Common myeloid progenitor, CD34-positive (primary cell): ENCODE data around the gene MRPL10.

Source experiments
- CTCF ChIA-PET: fragments of 350-600 bp; sonication (Branson Sonifier 250); formaldehyde crosslinking; loops from one replicate; lab custom pipeline; 2021; ENCODE audit warnings: antibody characterized with exemption; lab: Charles Lee
- POLR2A ChIA-PET: fragments of 350-600 bp; sonication (Branson Sonifier 250); formaldehyde crosslinking; loops from one replicate; lab custom pipeline; 2021; ENCODE audit warnings: antibody characterized with exemption; lab: Charles Lee
- DNase-seq, 3 donors: peaks; one replicate each; pipeline versions ENCODE4 v3.0.0 to v3.0.0-alpha.2; 2013
- H3K27ac ChIP-seq, 2 experiments: 1 replicate in 1 of 2; 2 replicates in 1 of 2; pipeline ENCODE4 v1.7.0; 2013; ENCODE audit warnings: inconsistent platforms in 2 of 2, low read length in 2 of 2, mild to moderate bottlenecking in 2 of 2, low read depth in 1 of 2, moderate library complexity in 1 of 2; ENCODE audit not compliant: severe bottlenecking in 2 of 2, insufficient read depth in 1 of 2, poor library complexity in 1 of 2
- H3K27me3 ChIP-seq, 5 experiments: replicated peaks in 2 of 5; 1 replicate in 3 of 5; 2 replicates in 2 of 5; pipeline versions ENCODE4 v1.6.1 to v1.7.0; 2013; ENCODE audit warnings: low read length in 4 of 5, mild to moderate bottlenecking in 2 of 5, moderate library complexity in 2 of 5, inconsistent platforms in 1 of 5; ENCODE audit not compliant: insufficient read depth in 5 of 5, control insufficient read depth in 4 of 5
- H3K36me3 ChIP-seq, 4 experiments: 1 replicate in 2 of 4; 2 replicates in 2 of 4; pipeline versions ENCODE4 v1.6.1 to v1.7.0; 2013; ENCODE audit warnings: low read length in 3 of 4, control low read depth in 1 of 4, mild to moderate bottlenecking in 1 of 4; ENCODE audit not compliant: control insufficient read depth in 4 of 4, insufficient read depth in 4 of 4
- H3K4me1 ChIP-seq, 4 experiments: 1 replicate in 3 of 4; 2 replicates in 1 of 4; pipeline versions ENCODE4 v1.6.1 to v1.7.1; 2013; ENCODE audit warnings: low read length in 3 of 4, mild to moderate bottlenecking in 3 of 4, control low read depth in 1 of 4, inconsistent platforms in 1 of 4, moderate library complexity in 1 of 4; ENCODE audit not compliant: control insufficient read depth in 4 of 4, insufficient read depth in 4 of 4; ENCODE audit errors: control extremely low read depth in 1 of 4
- H3K4me3 ChIP-seq, 7 experiments: 1 replicate in 4 of 7; 2 replicates in 3 of 7; pipeline versions ENCODE4 v1.5.1 to v1.7.0; 2013; ENCODE audit warnings: mild to moderate bottlenecking in 7 of 7, low read length in 6 of 7, moderate library complexity in 6 of 7, inconsistent platforms in 2 of 7, low read depth in 2 of 7, control low read depth in 1 of 7; ENCODE audit not compliant: insufficient read depth in 4 of 7, control insufficient read depth in 1 of 7; ENCODE audit errors: extremely low read depth in 1 of 7
- H3K9me3 ChIP-seq, 5 experiments: 1 replicate in 4 of 5; 2 replicates in 1 of 5; pipeline versions ENCODE4 v1.6.1 to v1.7.1; 2013; ENCODE audit warnings: low read length in 4 of 5, mild to moderate bottlenecking in 2 of 5, inconsistent platforms in 1 of 5, low read depth in 1 of 5, moderate library complexity in 1 of 5; ENCODE audit not compliant: control insufficient read depth in 4 of 5, insufficient read depth in 2 of 5; ENCODE audit errors: control extremely low read depth in 1 of 5
- WGBS: methylation state at CpG from one replicate; pipeline ENCODE4 v1.1.5; 2013; ENCODE audit not compliant: insufficient coverage; 5-methylcytosine and 5-hydroxymethylcytosine counted together

MRPL10 gene

GRCh38 chr17:47840001-47840741, 8.8 kb upstream of the MRPL10 start:
- 44% methylated on average over 9 of the region's 17 CpGs for WGBS
- H3K27me3 ChIP-seq: peaks cover 0 to 8% (median 2%) of the 10 kb centered on the region in 5 experiments
- ChIA-PET CTCF (interaction anchor here (0.7 to 22.9 kb wide), 11 partner anchors 8 to 177 kb away, joined by 3 to 575 read pairs (median 4); partner anchors contain the start of genes LRRC46, MRPL10, OSBPL7 and SP2), POLR2A (interaction anchor here (1.0 to 1.2 kb wide), 2 partner anchors 9 to 55 kb away, joined by 4 to 9 read pairs; partner anchors contain the start of genes LRRC46, MRPL10 and SP2)
- H3K9me3 ChIP-seq: no peaks in the 10 kb centered on the region
- H3K4me1 ChIP-seq: peaks cover 0 to 32% (median 21%) of the 10 kb centered on the region in 4 experiments
- peaks cover 0 to 38% (median 25%) of the 10 kb centered on the region in 4 experiments for H3K36me3 ChIP-seq
- H3K27ac ChIP-seq: peak overlapping the region in 1 of 2 experiments; percentile 75
- H3K4me3 ChIP-seq: peak overlapping the region; percentile 77 to 98 (median 91)
- DNase-seq: no peak

DNA sequence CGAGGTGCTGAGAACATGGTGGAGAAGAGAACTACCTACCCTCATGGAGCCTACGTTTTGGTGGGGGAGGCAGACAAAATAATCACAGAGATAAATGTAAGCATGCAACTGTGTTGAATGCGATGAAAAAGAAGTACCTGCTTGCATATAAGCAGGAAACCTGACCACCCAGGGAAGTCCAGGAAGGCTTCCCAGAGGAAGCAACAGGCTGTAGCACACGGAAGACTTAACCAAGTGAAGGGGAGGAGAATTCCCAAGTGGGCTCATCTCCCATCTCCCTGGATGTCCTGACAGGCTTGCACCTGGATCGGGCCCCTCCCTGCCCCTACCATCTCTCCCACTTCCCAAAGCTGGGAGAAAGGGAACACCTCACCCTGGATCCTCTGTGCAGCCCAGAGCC, 7.7 kb upstream of the MRPL10 start:
- 88% methylated on average over 3 of the region's 5 CpGs for WGBS
- peaks cover 0 to under 1% (median 0%) of the 10 kb centered on the region in 5 experiments for H3K27me3 ChIP-seq
- H3K36me3 ChIP-seq: peaks cover 0 to 38% (median 25%) of the 10 kb centered on the region in 4 experiments
- POLR2A ChIA-PET: no interaction called here
- H3K9me3 ChIP-seq: no peaks in the 10 kb centered on the region
- H3K4me1 ChIP-seq: peaks cover 5 to 40% (median 32%) of the 10 kb centered on the region in 4 experiments
- no peak overlapping the region for H3K27ac ChIP-seq
- DNase-seq: no peak
- H3K4me3 ChIP-seq: no peak overlapping the region
- CTCF ChIA-PET: interaction anchor here (1.4 to 22.9 kb wide), 3 partner anchors 9 to 49 kb away, joined by 4 to 575 read pairs (median 13); partner anchors contain the start of genes SP2 and SP6

DNA sequence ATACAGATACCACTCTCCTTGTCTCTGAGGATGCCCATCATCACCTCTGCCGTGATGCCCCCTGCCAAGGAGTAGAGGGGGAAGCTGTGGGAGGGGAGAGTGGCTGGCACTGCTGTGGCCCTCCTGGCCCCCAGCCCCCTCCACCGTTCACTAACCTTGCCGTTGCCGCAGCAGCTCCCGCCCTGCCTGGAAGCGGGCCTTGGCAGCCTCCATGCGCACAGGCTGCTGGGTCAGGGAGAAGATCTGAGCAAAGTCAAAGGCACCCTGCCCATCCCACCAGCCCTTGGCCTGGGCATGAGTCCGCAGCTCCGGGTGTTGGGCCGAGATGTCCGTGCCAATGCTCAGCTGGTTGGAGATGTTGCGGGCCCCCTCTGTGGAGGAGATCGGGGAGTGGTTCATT, 7.3 kb upstream of the MRPL10 start:
- CTCF ChIA-PET: interaction anchor here (1.4 to 22.9 kb wide), 3 partner anchors 9 to 50 kb away, joined by 4 to 575 read pairs (median 13); partner anchors contain the start of gene SP2
- H3K36me3 ChIP-seq: peaks cover 0 to 38% (median 25%) of the 10 kb centered on the region in 4 experiments
- WGBS: 98% methylated on average over 8 of the region's 13 CpGs
- DNase-seq: no peak
- H3K4me1 ChIP-seq: peaks cover 5 to 40% (median 32%) of the 10 kb centered on the region in 4 experiments
- H3K4me3 ChIP-seq: no peak overlapping the region
- no peaks in the 10 kb centered on the region for H3K27me3 ChIP-seq
- H3K27ac ChIP-seq: no peak overlapping the region
- H3K9me3 ChIP-seq: no peaks in the 10 kb centered on the region
- POLR2A ChIA-PET: no interaction called here

DNA sequence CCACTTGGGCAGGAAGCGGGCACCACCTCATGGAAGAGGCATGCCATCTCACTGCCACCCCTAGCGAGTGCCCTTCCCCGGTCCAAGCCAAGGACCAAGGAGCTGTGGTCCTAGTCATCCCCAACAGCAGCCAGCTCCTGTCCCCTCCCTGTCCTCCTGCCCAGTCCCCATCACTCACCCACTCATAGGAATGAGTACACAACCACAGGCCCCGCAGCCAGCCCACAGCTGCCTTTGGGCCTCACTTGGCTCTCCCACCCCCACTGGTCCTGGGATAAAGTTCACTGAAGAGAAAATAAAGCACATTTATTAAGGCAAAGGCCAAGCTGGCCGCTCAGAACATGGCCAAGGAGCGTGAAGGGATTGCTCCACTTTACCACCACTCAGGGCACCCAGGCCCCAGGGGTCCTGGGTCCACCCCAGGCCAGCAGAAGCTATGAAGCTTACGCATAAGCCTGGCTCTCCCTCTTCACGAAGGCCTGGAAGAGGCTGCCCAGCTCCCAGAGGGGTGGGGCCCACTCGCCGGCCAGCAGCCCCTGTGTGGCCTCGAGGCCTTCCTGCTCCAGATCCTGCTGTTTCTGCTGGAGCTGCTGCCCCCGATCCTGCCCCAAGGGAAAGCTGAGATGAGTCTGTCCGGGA, 6.2 kb upstream of the MRPL10 start:
- no peak overlapping the region for H3K27ac ChIP-seq
- peaks cover 5 to 43% (median 35%) of the 10 kb centered on the region in 4 experiments for H3K4me1 ChIP-seq
- ChIA-PET POLR2A (interaction anchor here (0.8 kb wide), 1 partner anchor 45 kb away, joined by 3 read pairs; no protein-coding TSS in a partner anchor), CTCF (interaction anchor here (0.7 to 22.9 kb wide), 8 partner anchors 11 to 133 kb away, joined by 3 to 575 read pairs (median 3); partner anchors contain the start of genes CDK5RAP3, SP2 and SP6)
- 95% methylated on average over 8 of the region's 13 CpGs for WGBS
- H3K27me3 ChIP-seq: no peaks in the 10 kb centered on the region
- no peak overlapping the region for H3K4me3 ChIP-seq
- DNase-seq: no peak
- no peaks in the 10 kb centered on the region for H3K9me3 ChIP-seq
- peaks cover 0 to 38% (median 25%) of the 10 kb centered on the region in 4 experiments for H3K36me3 ChIP-seq

GRCh38 chr17:47836601-47837000, 5.3 kb upstream of the MRPL10 start:
- no peak for DNase-seq
- H3K4me1 ChIP-seq: peaks cover 11 to 49% (median 43%) of the 10 kb centered on the region in 4 experiments
- CTCF ChIA-PET: interaction anchor here (1.1 to 22.9 kb wide), 4 partner anchors 10 to 52 kb away, joined by 3 to 575 read pairs (median 8); partner anchors contain the start of gene SP2
- WGBS: 95% methylated on average over 3 of the region's 6 CpGs
- H3K27ac ChIP-seq: no peak overlapping the region
- H3K27me3 ChIP-seq: no peaks in the 10 kb centered on the region
- no peaks in the 10 kb centered on the region for H3K9me3 ChIP-seq
- H3K4me3 ChIP-seq: no peak overlapping the region
- peaks cover 0 to 38% (median 25%) of the 10 kb centered on the region in 4 experiments for H3K36me3 ChIP-seq
- POLR2A ChIA-PET: interaction anchor here (0.9 kb wide), 1 partner anchor 57 kb away, joined by 4 read pairs; no protein-coding TSS in a partner anchor

- ChIA-PET POLR2A (no interaction called here), CTCF (interaction anchor here (4.1 to 22.9 kb wide), 2 partner anchors 14 to 54 kb away, joined by 13 to 575 read pairs; partner anchors contain the start of gene SP2)
- peaks cover 0 to 38% (median 25%) of the 10 kb centered on the region in 4 experiments for H3K36me3 ChIP-seq
- no peaks in the 10 kb centered on the region for H3K9me3 ChIP-seq
- no peak overlapping the region for H3K27ac ChIP-seq
- 27% methylated on average over 2 of the region's 5 CpGs for WGBS
- no peak for DNase-seq
- no peaks in the 10 kb centered on the region for H3K27me3 ChIP-seq
- H3K4me1 ChIP-seq: peaks cover 11 to 48% (median 42%) of the 10 kb centered on the region in 4 experiments
- no peak overlapping the region for H3K4me3 ChIP-seq
These were observed 3.4 kb upstream of the MRPL10 start for GRCh38 chr17:47834756-47835155.
